ENCODE measurements around the gene TXNIP. TPM values are rescaled to one million over a fixed set of nuclear protein-coding genes. Genes with fewer than 3 reads are reported as not detected.

TXNIP gene
- polyA plus RNA-seq, 1 of the 3 experiments (the other 2 are of a cell fraction), result 44.6 TPM

GRCh38 chr1:145995964-145996432, 381 bp downstream of the TXNIP start:
- Histone ChIP-seq H3K9me3 (no peaks in the 10 kb centered on the region), H3K27ac (ENCODE audit: low read depth in 2 of 2, low read length in 1 of 2) (peak overlapping the region; percentile 33 to 96), H3K4me3 (ENCODE audit: low read depth in 2 of 2, low read length in 1 of 2) (peak overlapping the region; percentile 64 to 90), H3K27me3 (ENCODE audit: insufficient read depth) (no peaks in the 10 kb centered on the region), H3K4me1 (ENCODE audit: control insufficient read depth in 1 of 2, insufficient read depth in 2 of 2, low read depth in 1 of 2, low read length in 1 of 2) (peaks cover 14 to 45% of the 10 kb centered on the region in 2 experiments; a peak in 3 of 4 replicates), H3K9me2 (no peaks in the 10 kb centered on the region), H3F3A (replicated peaks; ENCODE audit: insufficient read depth) (peaks cover 14% of the 10 kb centered on the region), H4K20me1 (ENCODE audit: insufficient read depth) (peaks cover 38% of the 10 kb centered on the region), H3K9ac (peak overlapping the region; percentile 90), H3K79me2 (ENCODE audit: insufficient read depth) (peaks cover 36% of the 10 kb centered on the region), H3K4me2 (peak overlapping the region; percentile 86), H3K36me3 (replicated peaks in 1 of 2; ENCODE audit: control insufficient read depth in 1 of 2, insufficient read depth in 2 of 2, low read length in 1 of 2) (peaks cover 29 to 33% of the 10 kb centered on the region in 2 experiments), H2AFZ (ENCODE audit: low read depth) (0 out of 2 replicates have a peak overlapping the region, but pooled peaks have one; percentile 27)
- CTCF ChIA-PET, result interaction anchor here (1.1 to 4.2 kb wide), 4 partner anchors 11 to 104 kb away, joined by 3 to 40 read pairs (median 20); no protein-coding TSS in a partner anchor
- DNase-seq, result no peak
- 5% methylated on average over 13 of the region's 13 CpGs for WGBS (ENCODE audit: low lambda C conversion rate)
- TF ChIP-seq NFIC (IDR thresholded peaks at IDR 0.05; ENCODE audit: borderline replicate concordance), result no peak
- no peak for TF ChIP-seq MXI1 (IDR thresholded peaks at IDR 0.05; ENCODE audit: low read depth, low read length)
- TF ChIP-seq TCF12 (IDR thresholded peaks at IDR 0.05), result no peak
- TF ChIP-seq TAF1 (IDR thresholded peaks at IDR 0.05; ENCODE audit: borderline replicate concordance, low read depth, low read length), result no peak
- TF ChIP-seq FOXJ3 (CRISPR knock-in tag; IDR thresholded peaks at IDR 0.05), result no peak
- POLR2A ChIA-PET, result interaction anchor here (1.9 kb wide), 1 partner anchor 16 kb away, joined by 7 read pairs; no protein-coding TSS in a partner anchor

DNA sequence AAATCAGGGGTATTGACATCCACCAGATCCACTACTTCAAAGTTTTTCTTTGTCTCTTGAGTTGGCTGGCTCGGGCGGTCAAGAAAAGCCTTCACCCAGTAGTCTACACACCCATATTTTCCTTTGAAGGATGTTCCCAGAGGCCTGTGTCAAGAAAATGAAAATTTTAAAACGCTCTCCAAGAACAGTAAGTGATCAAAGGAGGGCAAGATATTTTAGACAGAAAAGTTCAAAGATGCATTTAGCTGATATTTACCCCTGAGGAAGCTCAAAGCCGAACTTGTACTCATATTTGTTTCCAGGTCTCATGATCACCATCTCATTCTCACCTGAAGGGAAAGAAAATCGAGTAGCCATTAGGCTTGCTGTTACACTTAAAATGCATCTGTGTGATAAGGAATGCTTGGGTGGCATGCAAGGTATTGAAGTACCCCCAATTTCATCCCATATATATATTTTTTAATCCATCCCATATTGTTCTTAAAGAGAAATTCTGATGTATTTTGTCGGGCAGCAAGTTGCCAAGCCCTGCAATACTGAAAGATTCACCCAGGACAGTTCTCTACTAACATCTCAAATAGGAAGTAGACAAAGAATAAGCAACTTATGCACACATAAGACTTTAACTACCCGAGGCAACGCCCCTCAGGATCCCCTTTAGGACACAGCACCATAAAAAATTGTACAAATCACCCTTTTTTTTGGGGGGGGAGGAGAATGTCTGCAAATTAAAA, 1.1 kb downstream of the TXNIP start:
- H3F3A ChIP-seq (replicated peaks; ENCODE audit: insufficient read depth), result peaks cover 21% of the 10 kb centered on the region

More for the DNA sequence above, 1.1 kb downstream of the TXNIP start:
- H3K4me3 ChIP-seq (ENCODE audit: low read depth in 2 of 2, low read length in 1 of 2), result peak overlapping the region; percentile 64 to 90
- peaks cover 14 to 45% of the 10 kb centered on the region in 2 experiments; a peak in 3 of 4 replicates for H3K4me1 ChIP-seq (ENCODE audit: control insufficient read depth in 1 of 2, insufficient read depth in 2 of 2, low read depth in 1 of 2, low read length in 1 of 2)
- ChIA-PET CTCF (interaction anchor here (1.1 to 4.2 kb wide), 6 partner anchors 11 to 150 kb away, joined by 3 to 40 read pairs (median 4); partner anchors contain the start of gene NUDT17), POLR2A (no interaction called here)
- no peaks in the 10 kb centered on the region for H3K9me2 ChIP-seq
- H3K9ac ChIP-seq, result peak overlapping the region; percentile 90
- 23% methylated on average over 8 of the region's 8 CpGs for WGBS (ENCODE audit: low lambda C conversion rate)
- peaks cover 29 to 33% of the 10 kb centered on the region in 2 experiments for H3K36me3 ChIP-seq (replicated peaks in 1 of 2; ENCODE audit: control insufficient read depth in 1 of 2, insufficient read depth in 2 of 2, low read length in 1 of 2)
- DNase-seq, result no peak
- no peaks in the 10 kb centered on the region for H3K9me3 ChIP-seq
- H3K27me3 ChIP-seq (ENCODE audit: insufficient read depth), result no peaks in the 10 kb centered on the region
- TF ChIP-seq, protein P1, sequence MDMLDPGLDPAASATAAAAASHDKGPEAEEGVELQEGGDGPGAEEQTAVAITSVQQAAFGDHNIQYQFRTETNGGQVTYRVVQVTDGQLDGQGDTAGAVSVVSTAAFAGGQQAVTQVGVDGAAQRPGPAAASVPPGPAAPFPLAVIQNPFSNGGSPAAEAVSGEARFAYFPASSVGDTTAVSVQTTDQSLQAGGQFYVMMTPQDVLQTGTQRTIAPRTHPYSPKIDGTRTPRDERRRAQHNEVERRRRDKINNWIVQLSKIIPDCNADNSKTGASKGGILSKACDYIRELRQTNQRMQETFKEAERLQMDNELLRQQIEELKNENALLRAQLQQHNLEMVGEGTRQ (IDR thresholded peaks at IDR 0.05; ENCODE audit: borderline replicate concordance, low read depth, low read length), result no peak
- peak overlapping the region in 1 of 2 experiments; percentile 96; a peak in 2 of 4 replicates for H3K27ac ChIP-seq (ENCODE audit: low read depth in 2 of 2, low read length in 1 of 2)
- H3K4me2 ChIP-seq, result peak overlapping the region; percentile 86
- no peak overlapping the region for H2AFZ ChIP-seq (ENCODE audit: low read depth)
- H4K20me1 ChIP-seq (ENCODE audit: insufficient read depth), result peaks cover 38% of the 10 kb centered on the region
- H3K79me2 ChIP-seq (ENCODE audit: insufficient read depth), result peaks cover 36% of the 10 kb centered on the region
